ENCODE data around the gene TP53RK.

TP53RK gene

GRCh38 chr20:46639587-46639986 lies 49.7 kb downstream of the TP53RK start:
- no peaks in the 10 kb centered on the region for H3K4me1 ChIP-seq (ENCODE audit: control insufficient read depth in 1 of 2, insufficient read depth in 2 of 2, low read length in 2 of 2)
- no peaks in the 10 kb centered on the region for H3K36me3 ChIP-seq (ENCODE audit: control insufficient read depth in 1 of 2, insufficient read depth in 2 of 2, low read length in 2 of 2)
- no peak overlapping the region for H3K27ac ChIP-seq (ENCODE audit: low read depth, low read length)
- H3K4me3 ChIP-seq (ENCODE audit: low read depth in 1 of 2, low read length in 2 of 2), result no peak overlapping the region
- no peak overlapping the region for H3K9ac ChIP-seq (ENCODE audit: low read depth in 1 of 2, low read length in 2 of 2)
- H3K9me3 ChIP-seq (ENCODE audit: control insufficient read depth in 1 of 2, low read length in 2 of 2), result no peaks in the 10 kb centered on the region
- H3K27me3 ChIP-seq (ENCODE audit: control insufficient read depth in 1 of 2, insufficient read depth in 2 of 2, low read length in 2 of 2), result peaks cover 0 to 7% of the 10 kb centered on the region in 2 donors

- Histone ChIP-seq H3K27me3 (ENCODE audit: control insufficient read depth in 1 of 2, insufficient read depth in 2 of 2, low read length in 2 of 2) (peaks cover 0 to 7% of the 10 kb centered on the region in 2 donors), H3K9me3 (ENCODE audit: control insufficient read depth in 1 of 2, low read length in 2 of 2) (no peaks in the 10 kb centered on the region), H3K4me3 (ENCODE audit: low read depth in 1 of 2, low read length in 2 of 2) (no peak overlapping the region), H3K36me3 (ENCODE audit: control insufficient read depth in 1 of 2, insufficient read depth in 2 of 2, low read length in 2 of 2) (no peaks in the 10 kb centered on the region), H3K9ac (ENCODE audit: low read depth in 1 of 2, low read length in 2 of 2) (no peak overlapping the region), H3K27ac (ENCODE audit: low read depth, low read length) (no peak overlapping the region), H3K4me1 (ENCODE audit: control insufficient read depth in 1 of 2, insufficient read depth in 2 of 2, low read length in 2 of 2) (no peaks in the 10 kb centered on the region)
These were observed 50.4 kb downstream of the TP53RK start for GRCh38 chr20:46638898-46639274.

- Histone ChIP-seq H3K27ac (ENCODE audit: low read depth, low read length) (no peak overlapping the region), H3K4me3 (ENCODE audit: low read depth in 1 of 2, low read length in 2 of 2) (no peak overlapping the region), H3K4me1 (ENCODE audit: control insufficient read depth in 1 of 2, insufficient read depth in 2 of 2, low read length in 2 of 2) (no peaks in the 10 kb centered on the region), H3K9ac (ENCODE audit: low read depth in 1 of 2, low read length in 2 of 2) (no peak overlapping the region), H3K36me3 (ENCODE audit: control insufficient read depth in 1 of 2, insufficient read depth in 2 of 2, low read length in 2 of 2) (no peaks in the 10 kb centered on the region), H3K9me3 (ENCODE audit: control insufficient read depth in 1 of 2, low read length in 2 of 2) (no peaks in the 10 kb centered on the region), H3K27me3 (ENCODE audit: control insufficient read depth in 1 of 2, insufficient read depth in 2 of 2, low read length in 2 of 2) (peaks cover 0 to 7% of the 10 kb centered on the region in 2 donors)
These were observed 50.9 kb downstream of the TP53RK start for GRCh38 chr20:46638134-46638897.

- H3K36me3 ChIP-seq (ENCODE audit: control insufficient read depth in 1 of 2, insufficient read depth in 2 of 2, low read length in 2 of 2), result no peaks in the 10 kb centered on the region
- H3K9ac ChIP-seq (ENCODE audit: low read depth in 1 of 2, low read length in 2 of 2), result no peak overlapping the region
- peaks cover 0 to 7% of the 10 kb centered on the region in 2 donors for H3K27me3 ChIP-seq (ENCODE audit: control insufficient read depth in 1 of 2, insufficient read depth in 2 of 2, low read length in 2 of 2)
- H3K27ac ChIP-seq (ENCODE audit: low read depth, low read length), result no peak overlapping the region
- no peaks in the 10 kb centered on the region for H3K9me3 ChIP-seq (ENCODE audit: control insufficient read depth in 1 of 2, low read length in 2 of 2)
- H3K4me3 ChIP-seq (ENCODE audit: low read depth in 1 of 2, low read length in 2 of 2), result no peak overlapping the region
- H3K4me1 ChIP-seq (ENCODE audit: control insufficient read depth in 1 of 2, insufficient read depth in 2 of 2, low read length in 2 of 2), result no peaks in the 10 kb centered on the region
These were observed 51.7 kb downstream of the TP53RK start for GRCh38 chr20:46637427-46638133.

- no peaks in the 10 kb centered on the region for H3K9me3 ChIP-seq (ENCODE audit: control insufficient read depth in 1 of 2, low read length in 2 of 2)
- H3K27ac ChIP-seq (ENCODE audit: low read depth, low read length), result no peak overlapping the region
- H3K9ac ChIP-seq (ENCODE audit: low read depth in 1 of 2, low read length in 2 of 2), result no peak overlapping the region
- H3K27me3 ChIP-seq (ENCODE audit: control insufficient read depth in 1 of 2, insufficient read depth in 2 of 2, low read length in 2 of 2), result peaks cover 0 to 4% of the 10 kb centered on the region in 2 donors
- no peaks in the 10 kb centered on the region for H3K36me3 ChIP-seq (ENCODE audit: control insufficient read depth in 1 of 2, insufficient read depth in 2 of 2, low read length in 2 of 2)
- H3K4me1 ChIP-seq (ENCODE audit: control insufficient read depth in 1 of 2, insufficient read depth in 2 of 2, low read length in 2 of 2), result no peaks in the 10 kb centered on the region
- no peak overlapping the region for H3K4me3 ChIP-seq (ENCODE audit: low read depth in 1 of 2, low read length in 2 of 2)
These were observed 52.2 kb downstream of the TP53RK start for GRCh38 chr20:46637020-46637419.

- Histone ChIP-seq H3K27ac (ENCODE audit: low read depth, low read length) (no peak overlapping the region), H3K27me3 (ENCODE audit: control insufficient read depth in 1 of 2, insufficient read depth in 2 of 2, low read length in 2 of 2) (peaks cover 0 to 4% of the 10 kb centered on the region in 2 donors), H3K36me3 (ENCODE audit: control insufficient read depth in 1 of 2, insufficient read depth in 2 of 2, low read length in 2 of 2) (no peaks in the 10 kb centered on the region), H3K4me1 (ENCODE audit: control insufficient read depth in 1 of 2, insufficient read depth in 2 of 2, low read length in 2 of 2) (no peaks in the 10 kb centered on the region), H3K9ac (ENCODE audit: low read depth in 1 of 2, low read length in 2 of 2) (no peak overlapping the region), H3K4me3 (ENCODE audit: low read depth in 1 of 2, low read length in 2 of 2) (no peak overlapping the region), H3K9me3 (ENCODE audit: control insufficient read depth in 1 of 2, low read length in 2 of 2) (no peaks in the 10 kb centered on the region)
These were observed 52.7 kb downstream of the TP53RK start for GRCh38 chr20:46636514-46636913.

GRCh38 chr20:46635514-46636136 lies 53.6 kb downstream of the TP53RK start:
- Histone ChIP-seq H3K36me3 (ENCODE audit: control insufficient read depth in 1 of 2, insufficient read depth in 2 of 2, low read length in 2 of 2) (no peaks in the 10 kb centered on the region), H3K27me3 (ENCODE audit: control insufficient read depth in 1 of 2, insufficient read depth in 2 of 2, low read length in 2 of 2) (peaks cover 0 to 4% of the 10 kb centered on the region in 2 donors), H3K9ac (ENCODE audit: low read depth in 1 of 2, low read length in 2 of 2) (no peak overlapping the region), H3K4me3 (ENCODE audit: low read depth in 1 of 2, low read length in 2 of 2) (no peak overlapping the region), H3K4me1 (ENCODE audit: control insufficient read depth in 1 of 2, insufficient read depth in 2 of 2, low read length in 2 of 2) (no peaks in the 10 kb centered on the region), H3K27ac (ENCODE audit: low read depth, low read length) (no peak overlapping the region), H3K9me3 (ENCODE audit: control insufficient read depth in 1 of 2, low read length in 2 of 2) (no peaks in the 10 kb centered on the region)

GRCh38 chr20:46634528-46634927 lies 54.7 kb downstream of the TP53RK start:
- no peak overlapping the region for H3K4me3 ChIP-seq (ENCODE audit: low read depth in 1 of 2, low read length in 2 of 2)
- H3K4me1 ChIP-seq (ENCODE audit: control insufficient read depth in 1 of 2, insufficient read depth in 2 of 2, low read length in 2 of 2), result no peaks in the 10 kb centered on the region
- peaks cover 0 to 4% of the 10 kb centered on the region in 2 donors for H3K9me3 ChIP-seq (ENCODE audit: control insufficient read depth in 1 of 2, low read length in 2 of 2)
- H3K36me3 ChIP-seq (ENCODE audit: control insufficient read depth in 1 of 2, insufficient read depth in 2 of 2, low read length in 2 of 2), result no peaks in the 10 kb centered on the region
- H3K27me3 ChIP-seq (ENCODE audit: control insufficient read depth in 1 of 2, insufficient read depth in 2 of 2, low read length in 2 of 2), result peaks cover 0 to 4% of the 10 kb centered on the region in 2 donors
- no peak overlapping the region for H3K27ac ChIP-seq (ENCODE audit: low read depth, low read length)
- no peak overlapping the region for H3K9ac ChIP-seq (ENCODE audit: low read depth in 1 of 2, low read length in 2 of 2)

All from duodenal mucosa (tissue), 2 donors.